OCI-M1 (cell line): ENCODE measurements around the gene SEZ6L.

Source experiments
- DNase-seq: peaks from one replicate; lab custom pipeline; 2025; lab: John Stamatoyannopoulos, UW

SEZ6L gene

DNA sequence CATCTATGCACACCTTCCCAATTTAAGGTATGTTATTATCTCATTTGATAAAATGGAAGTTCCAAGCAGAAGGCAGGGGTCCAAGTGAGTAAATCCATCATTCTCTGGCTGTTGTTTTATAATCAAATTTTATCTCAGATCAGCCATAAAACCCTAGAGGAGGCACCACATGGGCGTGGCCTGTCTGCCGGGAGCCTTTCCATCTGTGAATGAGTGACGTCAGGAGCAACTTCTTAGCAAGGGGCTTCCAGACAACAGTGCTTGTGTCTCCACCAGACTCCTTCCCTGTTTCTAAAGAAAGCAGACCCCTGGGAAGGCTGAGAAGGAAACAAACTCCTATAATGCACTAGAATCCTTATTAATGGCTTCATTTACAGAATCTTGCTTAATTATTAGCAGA, 13.5 kb downstream of the SEZ6L start:
- DNase-seq = peak; percentile 14

GRCh38 chr22:26185190-26185589, 15.9 kb downstream of the SEZ6L start:
- DNase-seq = no peak

GRCh38 chr22:26188341-26188740, 19.1 kb downstream of the SEZ6L start:
- DNase-seq = no peak

DNA sequence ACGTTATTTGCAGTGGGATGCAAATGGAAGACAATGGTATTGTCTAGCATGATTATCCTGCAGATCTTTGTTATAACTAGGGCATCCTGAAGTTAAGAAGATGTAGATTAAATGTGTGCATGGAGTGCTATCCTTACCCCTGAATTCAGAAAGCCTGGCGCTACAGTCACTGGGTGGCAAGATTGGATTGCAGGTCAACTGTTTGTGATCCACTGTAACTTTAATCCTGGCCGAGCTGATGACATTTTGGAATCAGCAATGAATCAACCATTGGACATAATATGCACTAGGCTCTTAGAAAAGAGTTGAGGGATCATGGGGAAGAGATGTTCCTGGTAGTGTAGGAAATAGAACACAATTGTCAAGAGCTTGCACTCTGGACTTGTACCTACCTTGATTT, 25.1 kb downstream of the SEZ6L start:
- no peak for DNase-seq

GRCh38 chr22:26194877-26195276, 25.6 kb downstream of the SEZ6L start:
- no peak for DNase-seq

GRCh38 chr22:26196657-26197056, 27.4 kb downstream of the SEZ6L start:
- DNase-seq = no peak

DNA sequence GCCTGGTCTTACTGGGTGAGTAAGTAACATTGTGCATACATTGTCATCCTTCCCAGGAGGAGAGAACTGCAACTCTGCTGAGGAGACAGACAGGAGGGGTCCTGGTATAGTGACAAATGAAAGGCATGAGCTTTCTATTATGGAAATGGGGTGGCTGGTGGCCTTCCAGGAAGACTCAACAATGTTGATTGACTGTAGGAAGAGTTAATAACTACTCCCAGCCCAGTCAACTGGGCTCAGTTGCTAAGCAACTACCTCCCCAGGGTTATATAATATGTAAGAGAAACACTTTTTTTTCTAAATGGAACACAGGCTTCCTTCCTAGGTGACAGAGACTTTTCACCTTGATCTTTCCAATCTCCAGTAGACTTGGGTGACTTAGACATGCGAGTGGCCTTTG, 28.2 kb downstream of the SEZ6L start:
- no peak for DNase-seq

- DNase-seq = peak; percentile 14
These were observed 30.4 kb downstream of the SEZ6L start for GRCh38 chr22:26199665-26200064.

DNA sequence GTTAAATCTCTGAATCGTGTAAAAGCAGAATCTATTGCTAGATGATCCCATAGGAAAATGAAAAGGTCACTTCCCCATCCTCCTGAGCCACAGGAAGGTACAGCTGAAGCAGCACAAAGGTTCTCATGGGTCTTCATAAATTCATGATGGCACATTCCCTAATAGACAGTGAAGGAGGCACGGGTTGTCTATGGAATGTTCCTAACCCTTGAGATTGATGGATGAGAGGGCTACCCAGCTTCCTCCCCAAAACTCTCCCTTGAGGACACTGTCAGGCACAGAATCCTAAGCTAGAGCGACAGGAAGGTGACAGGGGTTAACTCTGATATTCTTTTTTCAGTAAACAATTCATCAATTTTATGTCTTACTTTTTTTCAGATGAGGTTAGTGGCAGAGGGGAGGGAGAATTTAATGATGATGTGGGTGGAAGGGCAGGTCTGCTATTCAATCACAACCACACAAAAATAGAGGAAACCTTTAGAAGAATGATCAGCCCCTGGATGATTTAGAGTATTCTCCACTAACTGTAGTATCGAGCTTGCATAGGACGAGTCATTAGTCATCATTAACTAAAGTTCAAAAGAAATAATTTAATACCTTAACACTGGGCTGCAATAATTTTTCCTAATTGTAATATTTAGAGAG, 33.1 kb downstream of the SEZ6L start:
- no peak for DNase-seq

GRCh38 chr22:26205494-26205893, 36.2 kb downstream of the SEZ6L start:
- DNase-seq = no peak

DNA sequence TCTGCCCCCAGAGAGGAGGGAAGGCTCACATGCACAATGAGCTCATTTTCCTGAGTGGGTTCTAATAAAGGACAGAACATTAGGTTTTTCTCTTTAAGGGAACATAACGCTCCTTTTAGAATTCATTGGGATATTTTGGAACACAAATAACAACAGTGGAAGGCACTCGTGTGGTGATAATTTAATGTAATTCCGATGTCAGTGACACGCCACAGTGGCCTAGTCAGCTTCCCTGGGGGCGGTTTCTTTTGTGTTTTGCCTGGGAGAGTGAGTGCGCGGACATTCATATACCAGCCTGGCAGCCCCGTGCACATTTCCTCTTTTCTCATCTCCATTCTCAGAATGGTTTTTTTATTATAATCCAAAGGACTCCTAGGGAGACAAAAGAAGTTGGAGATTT, 41.1 kb downstream of the SEZ6L start:
- no peak for DNase-seq

DNA sequence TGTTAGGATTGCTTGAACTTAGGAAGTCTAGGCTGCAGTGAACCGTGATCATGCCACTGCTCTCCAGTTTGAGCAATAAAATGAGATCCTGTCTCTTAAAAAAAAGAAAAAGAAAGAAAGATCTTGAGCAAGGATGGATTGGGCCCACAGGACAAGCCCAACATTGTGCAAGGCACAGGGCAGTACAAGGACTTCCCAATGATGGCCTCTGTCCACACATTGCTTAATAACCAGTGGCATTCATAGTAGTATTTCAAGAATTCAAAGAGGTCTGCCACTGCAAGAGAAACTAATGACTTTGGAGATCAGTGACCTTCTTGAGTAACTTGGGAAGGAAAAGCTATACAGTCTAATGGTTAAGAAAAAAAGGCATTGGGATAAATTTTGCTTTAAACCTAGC, 44.6 kb downstream of the SEZ6L start:
- no peak for DNase-seq

DNA sequence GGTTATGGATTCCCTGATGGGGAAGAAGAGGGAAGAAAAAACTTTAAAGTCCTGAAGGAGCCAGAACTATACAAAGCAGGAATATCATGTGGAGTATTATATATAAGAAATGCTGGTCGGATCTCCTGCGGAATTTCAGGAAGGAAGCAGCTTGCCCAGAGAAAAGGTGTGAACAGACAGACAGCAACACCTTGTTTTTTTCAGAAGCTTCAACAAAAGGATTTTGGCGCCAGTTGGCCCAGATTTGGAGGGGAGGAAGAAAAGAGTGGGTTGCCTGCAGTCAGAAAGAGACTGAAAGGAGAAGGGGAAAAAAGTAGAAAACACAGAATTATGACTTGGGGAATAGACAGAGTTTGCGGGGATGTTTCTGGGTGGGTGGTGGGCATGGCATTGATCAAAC, 45.2 kb downstream of the SEZ6L start:
- no peak for DNase-seq

- DNase-seq = no peak
These were observed 46.5 kb downstream of the SEZ6L start for GRCh38 chr22:26215736-26216135.

- DNase-seq = no peak
These were observed 55.9 kb downstream of the SEZ6L start for GRCh38 chr22:26225207-26225606.

DNA sequence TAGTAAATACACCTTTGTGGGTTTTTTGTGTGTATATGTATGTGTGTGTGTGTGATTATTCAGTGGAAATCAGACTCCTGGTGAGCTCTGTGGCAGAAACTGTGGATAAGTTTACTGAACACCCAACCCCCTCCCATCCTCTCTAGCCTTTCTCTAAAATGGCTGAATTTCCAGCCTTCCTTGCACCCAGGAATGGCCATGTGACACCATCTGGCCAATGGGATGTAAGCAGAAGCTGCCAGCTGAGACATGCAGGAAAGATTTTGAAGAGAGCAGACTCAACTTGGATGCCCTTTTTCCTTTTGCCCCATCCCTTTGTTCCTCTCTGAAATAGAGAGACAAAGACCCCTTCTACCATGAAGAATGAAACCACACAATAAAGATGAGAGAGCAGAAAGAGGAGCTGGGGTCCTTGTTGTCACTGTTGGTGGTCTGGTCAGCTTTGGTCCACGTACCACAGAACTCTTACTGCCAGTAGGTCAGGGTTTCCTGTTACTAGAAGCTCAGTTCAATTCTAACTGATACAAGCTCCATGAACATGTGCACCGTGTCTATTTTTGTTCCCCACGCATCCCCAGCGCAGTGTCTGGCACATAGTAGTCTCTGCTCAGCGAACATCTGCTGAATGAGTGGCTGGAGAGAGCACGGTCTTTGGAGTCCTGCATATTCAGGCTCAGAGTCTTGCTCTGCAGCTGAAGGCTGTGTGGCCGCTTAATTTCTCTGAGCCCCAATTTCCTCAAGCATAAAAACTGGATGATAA, 57.5 kb downstream of the SEZ6L start:
- no peak for DNase-seq

DNA sequence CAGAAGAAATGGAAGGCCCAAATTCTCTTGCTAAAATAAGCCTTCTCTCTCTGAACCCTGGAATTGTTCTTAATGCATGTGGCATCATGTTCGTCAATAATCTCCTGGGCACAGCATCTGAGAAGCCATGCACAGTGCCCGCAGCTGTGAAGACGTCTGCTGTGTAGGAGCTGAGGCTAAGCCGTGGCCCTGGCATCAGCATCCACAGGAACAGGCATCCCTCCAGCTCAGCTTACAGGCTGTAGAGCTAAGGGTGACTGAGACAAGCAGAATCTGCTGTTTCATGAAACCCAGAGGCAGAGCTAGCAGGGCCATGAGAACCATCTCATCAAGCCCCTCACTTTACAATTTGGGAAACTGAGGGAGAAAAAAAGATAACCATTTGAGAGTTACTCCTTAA, 60.6 kb downstream of the SEZ6L start:
- DNase-seq = no peak

DNA sequence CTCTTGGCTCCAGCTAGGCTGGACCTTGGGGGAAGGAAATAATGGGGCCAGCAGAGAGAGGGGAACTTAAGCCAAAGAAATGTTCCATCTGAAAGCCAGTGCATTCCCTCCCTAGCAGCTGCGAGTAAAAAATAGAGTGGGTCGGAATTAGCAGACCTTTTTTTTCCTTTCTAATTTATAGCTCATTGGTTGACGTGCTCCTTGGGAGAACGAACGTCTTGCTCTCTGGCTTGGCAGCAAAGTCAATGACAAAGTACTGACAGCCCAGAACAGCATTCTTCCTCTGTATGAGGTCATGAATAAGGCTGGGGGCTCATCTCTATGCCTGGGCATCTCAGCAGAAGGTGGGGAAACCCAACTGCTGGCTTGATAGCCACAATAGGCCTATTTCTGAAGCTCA, 65.0 kb downstream of the SEZ6L start:
- no peak for DNase-seq

DNA sequence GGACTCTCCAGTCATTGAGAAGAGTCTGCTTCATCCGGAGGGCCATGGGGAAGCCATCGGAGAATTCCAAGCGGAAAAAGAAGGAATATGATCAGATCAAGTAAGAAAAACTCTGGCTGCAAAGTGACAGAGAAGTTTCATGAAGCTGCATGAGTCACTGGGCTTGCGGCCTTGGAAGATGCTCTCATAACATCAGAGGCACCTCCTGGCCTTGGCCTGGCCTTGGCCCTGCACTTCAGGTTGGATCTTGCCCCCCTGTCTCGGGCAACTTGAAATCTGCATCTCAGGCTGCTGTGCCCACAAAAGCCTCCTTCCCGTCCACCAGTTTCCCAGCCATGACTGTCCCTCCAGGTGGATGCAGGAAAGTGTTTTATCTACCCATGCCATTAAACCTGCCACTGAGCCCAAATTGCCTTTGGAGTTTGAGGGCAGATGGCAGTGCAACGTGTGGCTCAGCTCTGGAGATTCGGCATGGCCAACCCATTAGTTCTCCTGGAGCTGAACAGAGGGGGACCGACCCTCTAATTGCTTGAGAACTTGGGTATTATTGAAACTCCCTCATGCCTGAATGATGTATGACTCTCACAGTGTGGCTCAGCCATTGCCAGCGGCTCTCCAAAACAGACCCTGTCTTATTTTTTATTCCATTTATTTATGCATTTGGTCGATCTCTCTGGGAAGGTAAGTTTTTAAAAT, 66.7 kb downstream of the SEZ6L start:
- DNase-seq = no peak

GRCh38 chr22:26236991-26237390, 67.7 kb downstream of the SEZ6L start:
- DNase-seq = no peak

DNA sequence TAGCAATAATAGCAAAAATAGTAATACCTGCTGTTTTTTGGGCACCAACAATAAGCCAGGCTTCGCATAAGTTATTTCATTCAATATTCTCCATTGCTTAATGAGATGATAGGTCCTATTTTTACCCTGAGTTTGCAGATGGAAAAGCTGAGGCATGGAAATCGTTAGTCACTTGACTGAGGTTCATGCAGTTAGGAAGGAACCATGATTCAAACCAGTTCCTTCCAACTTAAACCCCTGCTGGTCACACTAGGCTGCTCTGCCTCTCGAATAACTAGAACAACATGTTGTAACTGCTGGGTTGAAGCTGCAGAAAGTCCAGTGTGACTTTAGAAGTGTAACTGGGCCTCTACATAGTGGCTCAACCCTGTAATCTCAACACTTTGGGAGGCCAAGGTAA, 69.3 kb downstream of the SEZ6L start:
- peak; percentile 27 for DNase-seq

DNA sequence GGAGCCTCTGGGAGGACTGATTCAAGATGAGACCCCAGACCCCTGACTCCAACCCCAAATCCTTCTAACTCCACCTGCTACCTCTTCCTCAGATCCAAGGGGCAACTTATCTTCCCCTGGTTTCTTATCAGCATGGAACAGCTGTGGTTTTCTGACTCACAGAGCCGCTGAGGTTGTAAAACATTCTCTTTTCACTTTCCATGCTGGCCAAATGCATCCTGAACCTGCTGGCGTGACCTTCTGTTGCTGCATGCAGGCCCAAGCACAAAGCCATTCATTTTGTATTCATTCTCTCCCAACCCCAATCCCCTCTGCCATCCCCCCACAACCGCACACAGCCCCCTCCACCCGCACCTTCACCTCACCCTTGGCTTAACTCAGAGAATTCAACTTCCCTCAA, 70.3 kb downstream of the SEZ6L start:
- peak; percentile 83 for DNase-seq

- no peak for DNase-seq
These were observed 72.1 kb downstream of the SEZ6L start for GRCh38 chr22:26241361-26241760.
